Right cardiac atrium (tissue), 5 donors: ENCODE measurements around the gene AQP6. TPM values are rescaled to one million over a fixed set of nuclear protein-coding genes. Genes with fewer than 3 reads are reported as not detected.

ENCODE experiments used
- ATAC-seq, 2 donors: fragments of 200-7000 bp; cut with Tn5 transposase; one replicate each; pipeline versions ENCODE4 v1.8.0 to v1.9.1; 2020; ENCODE audit warnings: moderate library complexity in 2 of 2, mild to moderate bottlenecking in 1 of 2
- DNase-seq, 3 donors: peaks; one replicate each; pipeline ENCODE4 v3.0.0-alpha.2; 2020
- H3K27ac ChIP-seq: one replicate; pipeline ENCODE4 v1.5.1; 2013; ENCODE audit warnings: mild to moderate bottlenecking, low read length, control low read depth, moderate library complexity
- H3K27me3 ChIP-seq: one replicate; pipeline ENCODE4 v1.6.1; 2013; ENCODE audit not compliant: control insufficient read depth, insufficient read depth
- H3K4me1 ChIP-seq: one replicate; pipeline ENCODE4 v1.6.1; 2013; ENCODE audit warnings: low read length; ENCODE audit not compliant: control insufficient read depth, insufficient read depth
- H3K4me3 ChIP-seq: one replicate; pipeline ENCODE4 v1.5.1; 2013; ENCODE audit warnings: low read length, control low read depth
- H3K9me3 ChIP-seq: one replicate; pipeline ENCODE4 v1.6.1; 2013; ENCODE audit warnings: low read length; ENCODE audit not compliant: control insufficient read depth
- WGBS: extraction: QIAGEN DNeasy Blood & Tissue Kit; methylation state at CpG from one replicate; pipeline ENCODE4 v1.1.7; 2013; 5-methylcytosine and 5-hydroxymethylcytosine counted together
- intact Hi-C, 4 donors: fragments of 100-400 bp; cut with DNase I; formaldehyde crosslinking; loops; one replicate each; pipeline versions ENCODE4 v1.11.0 to v1.14.0; 2022 to 2023
- polyA plus RNA-seq: library from polyadenylated mRNA; stranded (reverse); fragments of 200-250 nt; gene quantifications from one replicate; pipeline ENCODE4 v1.2.3, GENCODE V29; 2013
- total RNA-seq, 4 donors: library from RNA; stranded (reverse); fragmentation: NEBNext Ultra II Directional; extraction: Animal tissue kit (Norgen Biotek cat#: 25700); gene quantifications; one replicate each; pipeline ENCODE4 v1.2.1, GENCODE V29; 2021
- donor health status: healthy with polysubstance abuse.
- donor health status: DM: no; HTN: yes; CAD: no.
- donor health status: DM: no; HTN: no; CAD: no.
- donor health status: DM: no; HTN: yes; CAD: no; lungs with severe emphysema.
- donor health status: DM: yes; HTN: yes; CAD: no.

The AQP6 gene
- total and polyA plus RNA-seq, 5 donors: 0.15 to 0.32 (median 0.21) TPM; not detected in 1

- WGBS: 81% methylated on average over 6 of the region's 6 CpGs
- DNase-seq (no peak), ATAC-seq (no peak)
- Histone ChIP-seq H3K27ac (no peak overlapping the region), H3K4me1 (no peaks in the 10 kb centered on the region), H3K4me3 (no peak overlapping the region), H3K9me3 (no peaks in the 10 kb centered on the region), H3K27me3 (no peaks in the 10 kb centered on the region)
- intact Hi-C loops: loop anchor here in 3 of 4 donors (5.0 to 10.0 kb wide), 6 partner anchors 91 to 209 kb away; partner anchors contain the start of gene ASIC1 (in 1 of the 3)
Observed at GRCh38 chr12:49965836-49966235, 6.9 kb upstream of the AQP6 start.

- Histone ChIP-seq H3K27ac (no peak overlapping the region), H3K27me3 (no peaks in the 10 kb centered on the region), H3K4me3 (no peak overlapping the region), H3K4me1 (no peaks in the 10 kb centered on the region), H3K9me3 (no peaks in the 10 kb centered on the region)
- intact Hi-C loops: loop anchor here in 3 of 4 donors (5.0 to 10.0 kb wide), 6 partner anchors 91 to 208 kb away; partner anchors contain the start of gene ASIC1 (in 1 of the 3)
- ATAC-seq: peak in 1 of 2 donors; percentile 1
- 32% methylated on average over 16 of the region's 16 CpGs for WGBS
- no peak for DNase-seq
Observed at GRCh38 chr12:49966511-49967041, 6.2 kb upstream of the AQP6 start.

GRCh38 chr12:49967042-49967776 is 5.5 kb upstream of the AQP6 start:
- peak; percentile 79 to 81 for ATAC-seq
- intact Hi-C loops: loop anchor here in 3 of 4 donors (5.0 to 10.0 kb wide), 6 partner anchors 90 to 208 kb away; partner anchors contain the start of gene ASIC1 (in 1 of the 3)
- DNase-seq: peak; percentile 94 to 97 (median 96)
- no peaks in the 10 kb centered on the region for H3K9me3 ChIP-seq
- 2% methylated on average over 40 of the region's 40 CpGs for WGBS
- no peaks in the 10 kb centered on the region for H3K27me3 ChIP-seq
- no peak overlapping the region for H3K27ac ChIP-seq
- no peaks in the 10 kb centered on the region for H3K4me1 ChIP-seq
- peak overlapping the region; percentile 4 for H3K4me3 ChIP-seq

- Histone ChIP-seq H3K4me3 (no peak overlapping the region), H3K9me3 (no peaks in the 10 kb centered on the region), H3K27me3 (no peaks in the 10 kb centered on the region), H3K27ac (no peak overlapping the region), H3K4me1 (no peaks in the 10 kb centered on the region)
- WGBS: 35% methylated on average over 15 of the region's 15 CpGs
- ATAC-seq (no peak), DNase-seq (no peak)
- intact Hi-C loops: loop anchor here in 3 of 4 donors (2.0 to 10.0 kb wide), 7 partner anchors 89 to 207 kb away; partner anchors contain the start of gene ASIC1 (in 2 of the 3)
Observed at GRCh38 chr12:49967777-49968250, 4.9 kb upstream of the AQP6 start.

GRCh38 chr12:49968471-49968870 is 4.3 kb upstream of the AQP6 start:
- H3K9me3 ChIP-seq: no peaks in the 10 kb centered on the region
- no peak for ATAC-seq
- H3K4me3 ChIP-seq: no peak overlapping the region
- no peak overlapping the region for H3K27ac ChIP-seq
- 81% methylated on average over 6 of the region's 6 CpGs for WGBS
- H3K4me1 ChIP-seq: no peaks in the 10 kb centered on the region
- intact Hi-C loops: loop anchor here in 3 of 4 donors (2.0 to 10.0 kb wide), 7 partner anchors 88 to 206 kb away; partner anchors contain the start of gene ASIC1 (in 2 of the 3)
- H3K27me3 ChIP-seq: no peaks in the 10 kb centered on the region
- no peak for DNase-seq

- WGBS: 78% methylated on average over 5 of the region's 5 CpGs
- no peaks in the 10 kb centered on the region for H3K4me1 ChIP-seq
- ATAC-seq (no peak), DNase-seq (no peak)
- intact Hi-C loops: loop anchor here in 3 of 4 donors (2.0 to 10.0 kb wide), 7 partner anchors 88 to 206 kb away; partner anchors contain the start of gene ASIC1 (in 2 of the 3)
- H3K9me3 ChIP-seq: no peaks in the 10 kb centered on the region
- no peak overlapping the region for H3K4me3 ChIP-seq
- no peak overlapping the region for H3K27ac ChIP-seq
- no peaks in the 10 kb centered on the region for H3K27me3 ChIP-seq
Observed at GRCh38 chr12:49969027-49969426, 3.7 kb upstream of the AQP6 start.

- no peak overlapping the region for H3K27ac ChIP-seq
- H3K27me3 ChIP-seq: no peaks in the 10 kb centered on the region
- no peaks in the 10 kb centered on the region for H3K4me1 ChIP-seq
- intact Hi-C loops: loop anchor here (2.0 to 10.0 kb wide), 8 partner anchors 82 to 205 kb away; partner anchors contain the start of gene ASIC1 (in 2 of the 4)
- DNase-seq (no peak), ATAC-seq (no peak)
- H3K4me3 ChIP-seq: no peak overlapping the region
- H3K9me3 ChIP-seq: no peaks in the 10 kb centered on the region
- WGBS: 75% methylated on average over 12 of the region's 12 CpGs
Observed at GRCh38 chr12:49969651-49970429, 2.9 kb upstream of the AQP6 start.

GRCh38 chr12:49970658-49971057 is 2.1 kb upstream of the AQP6 start:
- Histone ChIP-seq H3K4me3 (no peak overlapping the region), H3K27ac (no peak overlapping the region), H3K27me3 (no peaks in the 10 kb centered on the region), H3K9me3 (no peaks in the 10 kb centered on the region), H3K4me1 (no peaks in the 10 kb centered on the region)
- ATAC-seq (no peak), DNase-seq (no peak)
- intact Hi-C loops: loop anchor here in 2 of 4 donors (5.0 kb wide), 1 partner anchor 82 kb away; no protein-coding TSS in a partner anchor
- WGBS: 66% methylated on average over 10 of the region's 10 CpGs

GRCh38 chr12:49971141-49971540 is 1.6 kb upstream of the AQP6 start:
- Histone ChIP-seq H3K4me1 (no peaks in the 10 kb centered on the region), H3K27me3 (no peaks in the 10 kb centered on the region), H3K4me3 (no peak overlapping the region), H3K9me3 (no peaks in the 10 kb centered on the region), H3K27ac (no peak overlapping the region)
- DNase-seq (no peak), ATAC-seq (no peak)
- 84% methylated on average over 6 of the region's 6 CpGs for WGBS
- intact Hi-C loops: loop anchor here in 2 of 4 donors (5.0 kb wide), 1 partner anchor 81 kb away; no protein-coding TSS in a partner anchor

- ATAC-seq: no peak
- intact Hi-C loops: loop anchor here in 2 of 4 donors (5.0 kb wide), 1 partner anchor 80 kb away; no protein-coding TSS in a partner anchor
- no peaks in the 10 kb centered on the region for H3K4me1 ChIP-seq
- no peak overlapping the region for H3K4me3 ChIP-seq
- H3K27me3 ChIP-seq: no peaks in the 10 kb centered on the region
- H3K9me3 ChIP-seq: no peaks in the 10 kb centered on the region
- peak in 1 of 3 donors; percentile 55 for DNase-seq
- WGBS: 64% methylated on average over 9 of the region's 9 CpGs
- no peak overlapping the region for H3K27ac ChIP-seq
Observed at GRCh38 chr12:49972129-49972528, 618 bp upstream of the AQP6 start.
